ENCODE results near the gene ITCH. TPM values are rescaled to one million over a fixed set of nuclear protein-coding genes. Genes with fewer than 3 reads are reported as not detected.

ITCH gene
- total RNA-seq, 2 donors from 2014 or later = 35.6 to 40.2 TPM

DNA sequence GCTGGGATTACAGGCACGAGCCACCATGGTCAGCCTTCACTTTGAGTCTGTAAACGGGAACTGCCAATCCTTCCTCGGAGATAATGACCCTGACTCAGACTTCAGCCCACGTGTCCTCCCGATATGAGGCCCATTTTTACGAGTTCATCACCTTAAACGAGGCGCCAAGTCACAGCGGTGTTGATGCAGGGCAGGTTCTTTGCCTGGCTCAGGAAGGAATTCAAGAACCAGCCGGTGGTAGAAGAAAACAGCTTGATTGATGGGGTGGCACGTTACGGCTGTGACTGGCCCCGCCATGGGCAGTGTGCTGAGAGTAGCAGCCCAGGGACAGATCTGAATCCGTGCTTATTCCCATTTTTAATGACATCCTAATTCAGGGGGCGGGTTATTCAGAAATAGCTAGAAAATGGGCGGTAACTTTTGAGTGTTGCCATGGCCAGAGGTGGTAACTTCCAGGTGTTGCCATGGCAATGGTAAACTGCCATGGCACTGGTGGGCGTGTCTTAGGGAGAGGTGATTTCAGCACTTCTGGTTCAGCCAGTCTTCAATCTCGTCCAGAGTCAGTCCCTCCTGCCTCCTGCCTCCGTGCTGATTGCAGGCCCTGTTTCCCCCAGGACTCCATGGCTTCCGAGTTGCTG, 186.3 kb downstream of the ITCH start:
- Histone ChIP-seq H3K27ac (no peak overlapping the region), H3K4me1 (no peaks in the 10 kb centered on the region), H3K4me3 (no peak overlapping the region), H3K9me3 (no peaks in the 10 kb centered on the region), H3K36me3 (no peaks in the 10 kb centered on the region), H3K27me3 (no peaks in the 10 kb centered on the region)
- no peak for TF ChIP-seq CTCF (IDR thresholded peaks at IDR 0.05)
- no peak for DNase-seq (ENCODE audit: low spot score)

DNA sequence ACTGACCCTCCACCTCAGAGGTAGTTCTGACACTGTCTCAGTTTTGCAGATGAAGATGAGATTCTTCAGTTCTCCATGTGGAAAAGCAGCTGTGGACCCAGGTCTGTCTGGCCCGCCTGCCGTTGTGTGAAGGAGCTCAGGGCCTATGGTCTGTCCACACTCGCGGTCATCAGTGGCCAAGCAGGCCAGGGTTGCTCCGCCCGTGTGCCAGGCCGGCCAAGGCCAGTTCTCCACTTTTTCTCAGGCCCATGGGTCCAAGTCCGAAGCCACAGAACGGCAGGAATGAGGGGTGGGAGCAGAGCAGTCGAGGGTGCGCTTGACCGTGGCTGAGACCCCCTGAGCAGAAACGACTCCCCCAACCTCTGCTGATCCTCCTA, 186.8 kb downstream of the ITCH start:
- Histone ChIP-seq H3K4me1 (no peaks in the 10 kb centered on the region), H3K27me3 (no peaks in the 10 kb centered on the region), H3K9me3 (no peaks in the 10 kb centered on the region), H3K4me3 (no peak overlapping the region), H3K36me3 (no peaks in the 10 kb centered on the region), H3K27ac (no peak overlapping the region)
- no peak for DNase-seq (ENCODE audit: low spot score)
- no peak for TF ChIP-seq CTCF (IDR thresholded peaks at IDR 0.05)

- H3K27me3 ChIP-seq = no peaks in the 10 kb centered on the region
- no peaks in the 10 kb centered on the region for H3K36me3 ChIP-seq
- H3K9me3 ChIP-seq = no peaks in the 10 kb centered on the region
- H3K27ac ChIP-seq = no peak overlapping the region
- H3K4me1 ChIP-seq = peaks cover 0 to under 1% of the 10 kb centered on the region in 2 donors
- no peak overlapping the region for H3K4me3 ChIP-seq
- TF ChIP-seq CTCF (IDR thresholded peaks at IDR 0.05) = no peak
- no peak for DNase-seq (ENCODE audit: low spot score)
These were observed 189.5 kb downstream of the ITCH start for GRCh38 chr20:34552569-34552968.

GRCh38 chr20:34553366-34553867, 190.3 kb downstream of the ITCH start:
- no peak for DNase-seq (ENCODE audit: low spot score)
- H3K4me3 ChIP-seq = no peak overlapping the region
- no peaks in the 10 kb centered on the region for H3K36me3 ChIP-seq
- no peaks in the 10 kb centered on the region for H3K9me3 ChIP-seq
- peak overlapping the region in 1 of 2 donors; percentile 22 for H3K27ac ChIP-seq
- TF ChIP-seq CTCF (IDR thresholded peaks at IDR 0.05) = no peak
- peaks cover 0 to 6% of the 10 kb centered on the region in 2 donors for H3K4me1 ChIP-seq
- H3K27me3 ChIP-seq = no peaks in the 10 kb centered on the region

DNA sequence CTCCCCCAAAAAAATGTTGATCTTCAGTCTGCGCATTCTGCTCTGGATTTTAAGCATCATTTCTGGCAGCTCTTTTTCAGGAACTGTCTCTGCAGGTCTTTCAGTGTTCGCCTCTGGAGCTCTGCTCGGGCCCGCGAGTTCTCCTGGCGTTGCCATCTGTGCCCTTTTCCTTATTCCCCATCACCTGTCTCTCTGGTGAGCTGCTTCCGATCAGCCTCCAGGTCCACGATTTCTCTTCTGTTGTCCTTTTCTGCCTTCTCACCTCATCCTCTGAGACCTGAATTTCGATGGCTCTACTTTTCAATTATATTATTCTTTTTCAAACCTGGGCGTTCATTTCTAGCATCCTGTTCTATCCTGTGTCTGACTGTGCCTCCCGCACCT, 194.9 kb downstream of the ITCH start:
- no peak for DNase-seq (ENCODE audit: low spot score)
- TF ChIP-seq CTCF (IDR thresholded peaks at IDR 0.05) = no peak
- peaks cover 3% of the 10 kb centered on the region for H3K36me3 ChIP-seq
- peaks cover 0 to 6% of the 10 kb centered on the region in 2 donors for H3K4me1 ChIP-seq
- peak overlapping the region; percentile 62 to 92 for H3K4me3 ChIP-seq
- H3K27me3 ChIP-seq = no peaks in the 10 kb centered on the region
- peak overlapping the region; percentile 90 to 97 for H3K27ac ChIP-seq
- H3K9me3 ChIP-seq = no peaks in the 10 kb centered on the region
